GM12878 (cell line): Measurements from ENCODE around the gene STK33. TPM values are rescaled to one million over a fixed set of nuclear protein-coding genes. Genes with fewer than 3 reads are reported as not detected.

Source experiments
- ATAC-seq: fragments of 200-7000 bp; cut with Tn5 transposase; 3 replicates; pipeline ENCODE4 v1.9.1; 2020; ENCODE audit warnings: mild to moderate bottlenecking, moderate library complexity
- BruUV-seq: library from RNA; stranded (reverse); fragments of 400-500 nt; replicated peaks from 2 replicates; lab custom pipeline; 2021; lab: Mats Ljungman, UMichigan
- CTCF ChIA-PET: fragments of 300-600 bp; sonication (Branson Sonifier 250); formaldehyde crosslinking; extraction: SDS; loops from one replicate; lab custom pipeline; 2021; ENCODE audit warnings: inconsistent platforms; lab: Yijun Ruan, JAX
- POLR2A ChIA-PET: fragments of 350-600 bp; formaldehyde crosslinking; extraction: SDS; loops from one replicate; lab custom pipeline; 2021; ENCODE audit warnings: inconsistent platforms; lab: Charles Lee
- RAD21 ChIA-PET: fragments of 300-600 bp; sonication (Branson Sonifier 250); formaldehyde crosslinking; loops from one replicate; lab custom pipeline; 2023; ENCODE audit warnings: antibody characterized with exemption; ENCODE audit not compliant: unreplicated experiment; lab: Charles Lee
- SMC1A ChIA-PET: fragments of 300-600 bp; sonication (Branson Sonifier 250); formaldehyde crosslinking; loops from one replicate; lab custom pipeline; 2023; ENCODE audit not compliant: unreplicated experiment, uncharacterized antibody; lab: Charles Lee
- DNase-seq: peaks from one replicate; pipeline ENCODE4 v3.0.0-alpha.2; 2011; ENCODE audit warnings: low read depth, low spot score
- FAIRE-seq: peaks from 3 replicates; lab custom pipeline; 2011; peaks lifted over from hg19 to GRCh38; lab: Jason Lieb, UNC
- H2AFZ ChIP-seq: 2 replicates; pipeline ENCODE4 v1.6.0; 2011; ENCODE audit warnings: low read depth, low read length, control low read depth; ENCODE audit not compliant: control insufficient read depth
- H3K27ac ChIP-seq: 2 replicates; pipeline ENCODE4 v1.5.1; 2011; ENCODE audit warnings: control low read depth; ENCODE audit not compliant: control insufficient read depth, insufficient read depth
- H3K27me3 ChIP-seq, 2 experiments: replicated peaks in 1 of 2; 2 replicates each; pipeline versions ENCODE4 v1.6.0 to v1.6.1; 2011; ENCODE audit warnings: low read length in 1 of 2; ENCODE audit not compliant: control insufficient read depth in 2 of 2, insufficient read depth in 2 of 2
- H3K36me3 ChIP-seq, 2 experiments: 2 replicates each; pipeline ENCODE4 v1.5.1; 2011; ENCODE audit warnings: low read length in 1 of 2; ENCODE audit not compliant: control insufficient read depth in 2 of 2, insufficient read depth in 2 of 2
- H3K4me1 ChIP-seq: 2 replicates; pipeline ENCODE4 v1.6.1; 2011; ENCODE audit warnings: mild to moderate bottlenecking, low read length, moderate library complexity, mixed read lengths; ENCODE audit not compliant: control insufficient read depth, insufficient read depth
- H3K4me2 ChIP-seq: 2 replicates; pipeline ENCODE4 v1.6.0; 2011; ENCODE audit warnings: control low read depth; ENCODE audit not compliant: control insufficient read depth, insufficient read depth
- H3K4me3 ChIP-seq: fragments of 200-600 bp; sonication (generic); 2 replicates; pipeline ENCODE4 v1.5.1; 2016
- H3K79me2 ChIP-seq: 2 replicates; pipeline ENCODE4 v1.6.0; 2011; ENCODE audit warnings: low read length; ENCODE audit not compliant: control insufficient read depth, insufficient read depth
- H3K9ac ChIP-seq: 2 replicates; pipeline ENCODE4 v1.8.0; 2011; ENCODE audit warnings: low read length, control low read depth, mixed read lengths; ENCODE audit not compliant: control insufficient read depth, insufficient read depth
- H3K9me3 ChIP-seq: replicated peaks from 3 replicates; pipeline ENCODE4 v1.5.1; 2011; ENCODE audit warnings: mild to moderate bottlenecking, low read length; ENCODE audit not compliant: control insufficient read depth, insufficient read depth
- H4K20me1 ChIP-seq: 2 replicates; pipeline ENCODE4 v1.6.0; 2011; ENCODE audit not compliant: control insufficient read depth, insufficient read depth
- BACH1 ChIP-seq: fragments of 450-650 bp; IDR thresholded peaks from 2 replicates; pipeline ENCODE4 v1.6.1; 2017; ENCODE audit warnings: mild to moderate bottlenecking, borderline replicate concordance
- CEBPZ ChIP-seq: fragments of 150-350 bp; IDR thresholded peaks from 2 replicates; pipeline ENCODE4 v1.6.1; 2016; ENCODE audit warnings: low read depth, low read length
- EP300 ChIP-seq, 2 experiments: fragments of 150-350 bp in 1 of 2; IDR thresholded peaks; 2 replicates each; pipeline ENCODE4 v1.6.1; 2011 to 2012; ENCODE audit warnings: low read depth in 2 of 2, low read length in 2 of 2, borderline replicate concordance in 1 of 2, improper control_type of control experiment in 1 of 2, inconsistent platforms in 1 of 2; ENCODE audit not compliant: control insufficient read depth in 1 of 2
- KDM1A ChIP-seq: fragments of 200-600 bp; sonication (generic); IDR thresholded peaks from 2 replicates; pipeline ENCODE4 v1.6.1; 2016; ENCODE audit warnings: borderline replicate concordance
- MEF2B ChIP-seq: fragments of 450-650 bp; IDR thresholded peaks from 2 replicates; pipeline ENCODE4 v1.6.1; 2018; ENCODE audit warnings: mild to moderate bottlenecking, moderate library complexity; ENCODE audit not compliant: partially characterized antibody, poor library complexity, severe bottlenecking
- MYC ChIP-seq: IDR thresholded peaks from 2 replicates; pipeline ENCODE4 v1.6.1; 2011; ENCODE audit warnings: mild to moderate bottlenecking, low read length, moderate library complexity, inconsistent platforms; ENCODE audit not compliant: insufficient read depth, insufficient replicate concordance, insufficient read length, severe bottlenecking
- NR2F1 ChIP-seq: fragments of 450-650 bp; conservative IDR thresholded peaks from 2 replicates; pipeline ENCODE4 v1.6.1; 2017; ENCODE audit warnings: mild to moderate bottlenecking
- NRF1 ChIP-seq: conservative IDR thresholded peaks from 2 replicates; pipeline ENCODE4 v1.6.1; 2011; ENCODE audit warnings: mild to moderate bottlenecking, low read depth, low read length, improper control_type of control experiment
- PAX8 ChIP-seq: fragments of 450-650 bp; IDR thresholded peaks from 2 replicates; pipeline ENCODE4 v1.6.1; 2017; ENCODE audit warnings: mild to moderate bottlenecking, moderate library complexity
- PKNOX1 ChIP-seq: fragments of 450-650 bp; IDR thresholded peaks from 2 replicates; pipeline ENCODE4 v1.6.1; 2016; ENCODE audit warnings: mild to moderate bottlenecking
- RAD51 ChIP-seq: fragments of 450-650 bp; IDR thresholded peaks from 2 replicates; pipeline ENCODE4 v1.6.1; 2016; ENCODE audit warnings: moderate library complexity, mild to moderate bottlenecking, inconsistent platforms
- RB1 ChIP-seq: fragments of 450-650 bp; formaldehyde crosslinking; IDR thresholded peaks from 2 replicates; pipeline ENCODE4 v1.6.1; 2017; ENCODE audit warnings: mild to moderate bottlenecking, borderline replicate concordance
- SMAD1 ChIP-seq: fragments of 450-650 bp; IDR thresholded peaks from 2 replicates; pipeline ENCODE4 v1.6.1; 2018; ENCODE audit warnings: mild to moderate bottlenecking, low read depth; ENCODE audit not compliant: partially characterized antibody
- TCF3 ChIP-seq: IDR thresholded peaks from 2 replicates; pipeline ENCODE4 v1.6.1; 2012; ENCODE audit warnings: low read depth, mild to moderate bottlenecking, low read length, borderline replicate concordance; ENCODE audit not compliant: insufficient read depth
- YBX1 ChIP-seq: fragments of 450-650 bp; IDR thresholded peaks from 2 replicates; pipeline ENCODE4 v1.6.1; 2016; ENCODE audit warnings: antibody characterized with exemption
- WGBS: methylation state at CpG from one replicate; pipeline ENCODE4 v1.1.6; 2016; ENCODE audit warnings: low lambda C conversion rate; ENCODE audit not compliant: insufficient replicate concordance, insufficient coverage; ENCODE audit errors: missing lambda C conversion rate; 5-methylcytosine and 5-hydroxymethylcytosine counted together
- in situ Hi-C: fragments of 300-500 bp; cut with MboI; formaldehyde crosslinking; loops from 9 replicates; pipeline ENCODE4 v1.14.3; 2018; ENCODE audit warnings: mixed read lengths
- intact Hi-C: fragments of 100-400 bp; cut with micrococcal nuclease; formaldehyde crosslinking; loops from one replicate; pipeline ENCODE4 v1.14.2; 2022; ENCODE audit not compliant: unreplicated experiment
- polyA plus RNA-seq, 11 experiments: library from polyadenylated mRNA; depleted of rRNA in 4 of 11; unstranded in 6 of 11; stranded (reverse) in 5 of 11; fragments of >200 nt; fragmentation: Nextera tagmentation in 4 of 11; fragmentation: Illumina TruSeq in 1 of 11; extraction: Ambion mirVana in 4 of 11; extraction: Trizol in 1 of 11; gene quantifications; 1 replicate in 1 of 11; 2 replicates in 10 of 11; pipeline versions ENCODE4 v1.2.1 to v1.2.3, GENCODE V29; 2011 to 2016; ENCODE audit warnings: inconsistent platforms in 2 of 11, missing spikeins in 2 of 11, low read depth in 1 of 11
- total RNA-seq, 4 experiments: library from RNA; depleted of rRNA in 3 of 4; stranded (reverse); fragments of >200 nt in 3 of 4; fragmentation: Illumina TruSeq in 1 of 4; extraction: Trizol in 1 of 4; gene quantifications; 2 replicates each; pipeline versions ENCODE4 v1.2.1 to v1.2.3, GENCODE V29; 2013 to 2021
- TF ChIP-seq, protein P1 (sequence below): fragments of 450-650 bp; IDR thresholded peaks from 2 replicates; pipeline ENCODE4 v1.6.1; 2017; ENCODE audit warnings: mild to moderate bottlenecking, moderate library complexity

Gene STK33
- total and polyA plus RNA-seq, 10 of the 15 experiments (the other 5 are each of a cell fraction or from before 2014, with no cell fraction given): 5.2 to 27.3 (median 18.3) TPM

DNA sequence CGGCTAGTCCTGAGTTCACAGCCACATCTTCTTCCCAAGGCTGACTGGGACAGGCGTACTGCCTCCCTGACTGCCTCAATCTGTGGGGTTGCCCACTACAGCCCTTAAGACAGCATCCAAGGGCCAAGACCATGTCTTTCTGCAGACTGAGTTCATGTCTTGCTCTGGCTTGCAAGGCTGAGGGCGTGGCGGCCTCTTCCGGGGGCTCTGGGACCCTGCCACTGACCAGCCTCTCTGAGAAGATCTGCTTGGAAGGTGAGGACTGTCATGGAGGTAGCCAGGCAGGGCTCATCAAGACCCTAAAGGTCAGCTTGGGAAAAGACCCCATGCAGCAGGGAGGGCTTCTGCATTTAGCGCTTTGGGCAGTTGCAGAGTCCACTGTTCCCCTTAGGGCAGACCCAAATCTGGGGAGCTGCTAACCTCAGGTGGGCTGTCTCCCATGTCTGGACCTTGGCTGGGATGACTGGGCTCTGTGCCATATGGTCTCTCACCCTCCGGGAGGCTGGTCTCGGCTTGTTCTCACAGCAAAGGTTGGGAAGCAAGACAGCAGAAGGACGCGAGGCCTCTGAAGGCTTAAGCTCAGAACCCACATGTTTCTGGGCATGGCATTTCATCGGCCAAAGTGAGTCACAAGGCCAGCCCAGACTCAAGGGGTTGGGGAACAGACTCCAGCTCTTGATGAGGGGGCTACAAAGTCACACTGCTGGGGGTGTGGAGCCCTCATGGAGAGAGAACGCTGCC lies 221.2 kb downstream of the STK33 start:
- no peak for FAIRE-seq
- CTCF ChIA-PET: no interaction called here
- H3K36me3 ChIP-seq: no peaks in the 10 kb centered on the region
- ATAC-seq: no peak
- no peak overlapping the region for H3K4me2 ChIP-seq
- H3K27ac ChIP-seq: no peak overlapping the region
- H3K4me3 ChIP-seq: no peak overlapping the region
- SMC1A ChIA-PET: no interaction called here
- H3K4me1 ChIP-seq: no peaks in the 10 kb centered on the region
- no peaks in the 10 kb centered on the region for H3K79me2 ChIP-seq
- BruUV-seq: no TSS peak
- H2AFZ ChIP-seq: no peak overlapping the region
- no peak for DNase-seq
- POLR2A ChIA-PET: no interaction called here
- in situ Hi-C loops: no loop called here
- H3K9me3 ChIP-seq: no peaks in the 10 kb centered on the region
- no peaks in the 10 kb centered on the region for H4K20me1 ChIP-seq
- 60% methylated on average over 12 of the region's 12 CpGs for WGBS
- RAD21 ChIA-PET: no interaction called here
- H3K27me3 ChIP-seq: no peaks in the 10 kb centered on the region
- no peak overlapping the region for H3K9ac ChIP-seq
- intact Hi-C loops: no loop called here
- TF ChIP-seq PKNOX1: no peak
- no peak for TF ChIP-seq RB1
- no peak for TF ChIP-seq SMAD1
- no peak for TF ChIP-seq NRF1
- no peak for TF ChIP-seq TCF3
- no peak for TF ChIP-seq RAD51
- TF ChIP-seq BACH1: no peak
- no peak for TF ChIP-seq MYC
- TF ChIP-seq KDM1A: no peak
- TF ChIP-seq NR2F1: no peak
- no peak for TF ChIP-seq YBX1
- TF ChIP-seq MEF2B: no peak
- no peak for TF ChIP-seq CEBPZ
- TF ChIP-seq, protein P1, sequence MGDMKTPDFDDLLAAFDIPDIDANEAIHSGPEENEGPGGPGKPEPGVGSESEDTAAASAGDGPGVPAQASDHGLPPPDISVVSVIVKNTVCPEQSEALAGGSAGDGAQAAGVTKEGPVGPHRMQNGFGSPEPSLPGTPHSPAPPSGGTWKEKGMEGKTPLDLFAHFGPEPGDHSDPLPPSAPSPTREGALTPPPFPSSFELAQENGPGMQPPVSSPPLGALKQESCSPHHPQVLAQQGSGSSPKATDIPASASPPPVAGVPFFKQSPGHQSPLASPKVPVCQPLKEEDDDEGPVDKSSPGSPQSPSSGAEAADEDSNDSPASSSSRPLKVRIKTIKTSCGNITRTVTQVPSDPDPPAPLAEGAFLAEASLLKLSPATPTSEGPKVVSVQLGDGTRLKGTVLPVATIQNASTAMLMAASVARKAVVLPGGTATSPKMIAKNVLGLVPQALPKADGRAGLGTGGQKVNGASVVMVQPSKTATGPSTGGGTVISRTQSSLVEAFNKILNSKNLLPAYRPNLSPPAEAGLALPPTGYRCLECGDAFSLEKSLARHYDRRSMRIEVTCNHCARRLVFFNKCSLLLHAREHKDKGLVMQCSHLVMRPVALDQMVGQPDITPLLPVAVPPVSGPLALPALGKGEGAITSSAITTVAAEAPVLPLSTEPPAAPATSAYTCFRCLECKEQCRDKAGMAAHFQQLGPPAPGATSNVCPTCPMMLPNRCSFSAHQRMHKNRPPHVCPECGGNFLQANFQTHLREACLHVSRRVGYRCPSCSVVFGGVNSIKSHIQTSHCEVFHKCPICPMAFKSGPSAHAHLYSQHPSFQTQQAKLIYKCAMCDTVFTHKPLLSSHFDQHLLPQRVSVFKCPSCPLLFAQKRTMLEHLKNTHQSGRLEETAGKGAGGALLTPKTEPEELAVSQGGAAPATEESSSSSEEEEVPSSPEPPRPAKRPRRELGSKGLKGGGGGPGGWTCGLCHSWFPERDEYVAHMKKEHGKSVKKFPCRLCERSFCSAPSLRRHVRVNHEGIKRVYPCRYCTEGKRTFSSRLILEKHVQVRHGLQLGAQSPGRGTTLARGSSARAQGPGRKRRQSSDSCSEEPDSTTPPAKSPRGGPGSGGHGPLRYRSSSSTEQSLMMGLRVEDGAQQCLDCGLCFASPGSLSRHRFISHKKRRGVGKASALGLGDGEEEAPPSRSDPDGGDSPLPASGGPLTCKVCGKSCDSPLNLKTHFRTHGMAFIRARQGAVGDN: no peak
- no peak for TF ChIP-seq EP300 (IDR thresholded peaks at IDR 0.05; ENCODE audit: borderline replicate concordance in 1 of 2, control insufficient read depth in 1 of 2, low read depth in 2 of 2, low read length in 2 of 2)
- TF ChIP-seq PAX8: no peak
